Chondrocyte (in vitro differentiated cells): Measurements from ENCODE around the gene IRF9. TPM values are rescaled to one million over a fixed set of nuclear protein-coding genes. Genes with fewer than 3 reads are reported as not detected.

ENCODE experiments used
- DNase-seq: peaks from one replicate; pipeline ENCODE4 v3.0.0; 2021; ENCODE audit warnings: mixed read lengths, low spot score
- H3K27ac Mint-ChIP-seq: one replicate; pipeline ENCODE4 v1.8.0; 2021; ENCODE audit warnings: mild to moderate bottlenecking, moderate library complexity, mixed read lengths; ENCODE audit not compliant: unreplicated experiment
- H3K27me3 Mint-ChIP-seq: 2 replicates; pipeline ENCODE4 v1.8.0; 2021; ENCODE audit warnings: low read depth, mixed read lengths
- H3K36me3 Mint-ChIP-seq: 2 replicates; pipeline ENCODE4 v1.8.0; 2021; ENCODE audit warnings: low read depth, mixed read lengths
- H3K4me1 Mint-ChIP-seq: 2 replicates; pipeline ENCODE4 v1.8.0; 2021; ENCODE audit warnings: low read depth, mild to moderate bottlenecking, mixed read lengths
- H3K4me3 Mint-ChIP-seq: one replicate; pipeline ENCODE4 v1.8.0; 2021; ENCODE audit warnings: mild to moderate bottlenecking, moderate library complexity, mixed read lengths; ENCODE audit not compliant: unreplicated experiment
- H3K9me3 Mint-ChIP-seq: 2 replicates; pipeline ENCODE4 v1.8.0; 2021; ENCODE audit warnings: low read depth, mixed read lengths
- CTCF ChIP-seq: fragments of 200-600 bp; sonication (generic); IDR thresholded peaks from 2 replicates; pipeline ENCODE4 v1.5.0; 2021; ENCODE audit warnings: antibody characterized with exemption, mild to moderate bottlenecking, moderate library complexity
- long read RNA-seq: library from polyadenylated mRNA; stranded (forward); transcript quantifications from one replicate; pipeline ENCODE4 v2.0.0, GENCODE V29; 2021
- total RNA-seq: library from RNA; stranded (reverse); gene quantifications from 3 replicates; pipeline ENCODE4 v1.2.1, GENCODE V29; 2021

IRF9 gene, protein sequence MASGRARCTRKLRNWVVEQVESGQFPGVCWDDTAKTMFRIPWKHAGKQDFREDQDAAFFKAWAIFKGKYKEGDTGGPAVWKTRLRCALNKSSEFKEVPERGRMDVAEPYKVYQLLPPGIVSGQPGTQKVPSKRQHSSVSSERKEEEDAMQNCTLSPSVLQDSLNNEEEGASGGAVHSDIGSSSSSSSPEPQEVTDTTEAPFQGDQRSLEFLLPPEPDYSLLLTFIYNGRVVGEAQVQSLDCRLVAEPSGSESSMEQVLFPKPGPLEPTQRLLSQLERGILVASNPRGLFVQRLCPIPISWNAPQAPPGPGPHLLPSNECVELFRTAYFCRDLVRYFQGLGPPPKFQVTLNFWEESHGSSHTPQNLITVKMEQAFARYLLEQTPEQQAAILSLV
- total RNA-seq = 28.9 to 38.4 TPM (median 37.8 TPM) in 3 replicates
- long read RNA-seq, transcript IRF9-202 (9 exons, 1,838 nt) = major isoform, 43 of 59 reads
- long read RNA-seq, partial matches to known transcripts = 3 of 59 reads
- long read RNA-seq, other reads (novel, unspliced or antisense) = 11 of 59 reads

- peak within 1 kb of the TSS; percentile 86 for H3K4me3 Mint-ChIP-seq
- H3K36me3 Mint-ChIP-seq = peaks cover 32% of the 10 kb centered on the region
- no peaks in the 10 kb centered on the region for H3K9me3 Mint-ChIP-seq
- H3K27me3 Mint-ChIP-seq = no peaks in the 10 kb centered on the region
- DNase-seq = peak; percentile 95
- peak; percentile 98 for TF ChIP-seq CTCF
- peak within 1 kb of the TSS; percentile 85 for H3K27ac Mint-ChIP-seq
- peaks cover 20% of the 10 kb centered on the region for H3K4me1 Mint-ChIP-seq
Observed at GRCh38 chr14:24160850-24161804, at the start of gene IRF9. TSS of gene IRF9 (plus strand) at chr14:24161265. CDS start at chr14:24162145, 880 bp downstream.

- no peak for DNase-seq
- no peaks in the 10 kb centered on the region for H3K9me3 Mint-ChIP-seq
- peaks cover 5% of the 10 kb centered on the region for H3K36me3 Mint-ChIP-seq
- peak overlapping the region; percentile 93 for H3K4me3 Mint-ChIP-seq
- H3K27ac Mint-ChIP-seq = peak overlapping the region; percentile 99
- H3K4me1 Mint-ChIP-seq = peaks cover 28% of the 10 kb centered on the region
- no peak for TF ChIP-seq CTCF
- H3K27me3 Mint-ChIP-seq = no peaks in the 10 kb centered on the region
Observed at GRCh38 chr14:24113379-24113800, 47.7 kb upstream of the IRF9 start.

GRCh38 chr14:24113801-24114531, 47.1 kb upstream of the IRF9 start:
- H3K4me1 Mint-ChIP-seq = peaks cover 22% of the 10 kb centered on the region
- H3K9me3 Mint-ChIP-seq = no peaks in the 10 kb centered on the region
- peak overlapping the region; percentile 99 for H3K27ac Mint-ChIP-seq
- peak; percentile 29 for TF ChIP-seq CTCF
- no peak for DNase-seq
- peaks cover 11% of the 10 kb centered on the region for H3K36me3 Mint-ChIP-seq
- H3K27me3 Mint-ChIP-seq = no peaks in the 10 kb centered on the region
- peak overlapping the region; percentile 93 for H3K4me3 Mint-ChIP-seq

- Mint-ChIP-seq H3K36me3 (peaks cover 15% of the 10 kb centered on the region), H3K27me3 (no peaks in the 10 kb centered on the region), H3K9me3 (no peaks in the 10 kb centered on the region), H3K4me3 (peak within 1 kb of the TSS; percentile 93), H3K27ac (peak within 1 kb of the TSS; percentile 99), H3K4me1 (peaks cover 21% of the 10 kb centered on the region)
- no peak for TF ChIP-seq CTCF
- DNase-seq = peak; percentile 99
Observed at GRCh38 chr14:24114532-24115421, 46.3 kb upstream of the IRF9 start, which contains the start of the genes DCAF11 and NRL. TSS of gene DCAF11 (plus strand) at chr14:24114777. CDS start at chr14:24115595, 818 bp downstream. TSS of gene NRL (minus strand) at chr14:24114949. CDS start at chr14:24082848, 32,101 bp downstream.
